ENCODE results near the gene MRTFB. TPM values are rescaled to one million over a fixed set of nuclear protein-coding genes. Genes with fewer than 3 reads are reported as not detected.
A peak's percentile ranks its signal among the peaks of the same experiment; 100 is the strongest.

MRTFB gene
- total and polyA plus RNA-seq, 2 of the 13 experiments (the other 11 are each of a cell fraction or from before 2014, with no cell fraction given) = 11.4 to 14.0 TPM

DNA sequence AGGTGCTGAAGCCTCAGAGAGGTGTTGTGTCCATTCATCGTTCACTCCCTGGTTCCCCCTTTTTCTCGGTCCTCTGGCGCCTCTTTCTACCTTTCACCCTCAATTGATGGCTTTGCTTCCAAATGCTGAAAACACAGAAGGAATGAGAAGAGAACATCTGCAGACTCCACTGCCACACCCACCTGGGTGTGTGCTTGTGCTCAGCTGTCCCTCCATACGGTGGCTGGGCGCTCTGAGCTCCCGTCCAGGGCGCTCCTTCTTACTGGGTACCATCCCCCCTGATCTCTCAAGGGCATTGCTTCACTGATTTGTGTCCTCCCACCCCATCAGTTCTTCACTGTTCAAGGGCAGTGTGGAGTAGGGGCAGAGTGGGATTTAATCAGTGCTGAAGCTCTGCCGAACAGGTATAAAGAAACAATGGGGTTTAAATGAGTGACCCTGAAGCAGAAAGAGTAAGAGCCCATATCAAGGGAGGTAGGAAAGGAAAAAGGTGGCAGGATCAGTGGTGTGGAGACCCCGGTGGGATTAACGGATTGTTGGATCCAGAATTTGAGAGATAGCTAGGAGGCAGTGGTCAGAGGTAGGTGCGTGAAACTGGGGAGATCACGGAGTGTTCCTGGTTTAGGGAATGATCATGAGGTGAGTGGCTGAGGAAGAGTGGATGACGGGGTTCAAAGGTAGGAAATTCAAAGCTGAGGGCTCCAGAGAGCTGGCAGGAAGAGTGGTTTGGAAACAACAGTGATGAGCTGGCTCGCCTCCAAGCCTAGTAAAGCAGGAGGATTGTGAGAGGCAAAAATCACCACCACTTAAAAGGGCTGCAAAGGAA lies 40.8 kb downstream of the MRTFB start (continued):
- TF ChIP-seq, protein P1, sequence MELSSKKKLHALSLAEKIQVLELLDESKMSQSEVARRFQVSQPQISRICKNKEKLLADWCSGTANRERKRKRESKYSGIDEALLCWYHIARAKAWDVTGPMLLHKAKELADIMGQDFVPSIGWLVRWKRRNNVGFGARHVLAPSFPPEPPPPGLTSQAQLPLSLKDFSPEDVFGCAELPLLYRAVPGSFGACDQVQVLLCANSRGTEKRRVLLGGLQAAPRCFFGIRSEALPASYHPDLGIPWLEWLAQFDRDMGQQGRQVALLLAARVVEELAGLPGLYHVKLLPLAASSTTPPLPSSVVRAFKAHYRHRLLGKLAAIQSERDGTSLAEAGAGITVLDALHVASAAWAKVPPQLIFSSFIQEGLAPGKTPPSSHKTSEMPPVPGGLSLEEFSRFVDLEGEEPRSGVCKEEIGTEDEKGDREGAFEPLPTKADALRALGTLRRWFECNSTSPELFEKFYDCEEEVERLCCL (CRISPR knock-in tag; IDR thresholded peaks at IDR 0.05; ENCODE audit: borderline replicate concordance) = no peak
- TF ChIP-seq ZFP1 (CRISPR knock-in tag; IDR thresholded peaks at IDR 0.05) = no peak
- no peak for TF ChIP-seq ATF1 (CRISPR knock-in tag; IDR thresholded peaks at IDR 0.05)
- no peak; the same call in 1 of the 2 replicates for TF ChIP-seq LCORL (IDR thresholded peaks at IDR 0.05)
- TF ChIP-seq LCORL (CRISPR knock-in tag; IDR thresholded peaks at IDR 0.05) = peak; percentile 84
- no peak; the same call in 1 of the 2 replicates for TF ChIP-seq ZMAT3 (CRISPR knock-in tag; conservative IDR thresholded peaks at IDR 0.05)
- TF ChIP-seq ZBTB38 (CRISPR knock-in tag; IDR thresholded peaks at IDR 0.05) = peak; percentile 75
- TF ChIP-seq, protein P2, sequence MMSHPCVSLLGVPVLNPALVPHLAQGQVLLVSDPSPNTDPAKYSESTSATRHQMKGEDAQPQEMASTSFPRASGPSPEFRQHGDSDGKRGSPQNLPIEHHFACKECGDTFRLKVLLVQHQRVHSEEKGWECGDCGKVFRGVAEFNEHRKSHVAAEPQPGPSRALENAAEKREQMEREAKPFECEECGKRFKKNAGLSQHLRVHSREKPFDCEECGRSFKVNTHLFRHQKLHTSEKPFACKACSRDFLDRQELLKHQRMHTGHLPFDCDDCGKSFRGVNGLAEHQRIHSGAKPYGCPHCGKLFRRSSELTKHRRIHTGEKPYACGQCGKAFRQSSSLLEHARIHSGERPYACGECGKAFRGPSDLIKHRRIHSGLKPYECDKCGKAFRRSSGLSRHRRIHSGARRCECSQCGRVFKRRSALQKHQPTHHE (CRISPR knock-in tag; IDR thresholded peaks at IDR 0.05; ENCODE audit: borderline replicate concordance) = no peak
- no peak for TF ChIP-seq MXD4 (CRISPR knock-in tag; IDR thresholded peaks at IDR 0.05)
- TF ChIP-seq, protein P3, sequence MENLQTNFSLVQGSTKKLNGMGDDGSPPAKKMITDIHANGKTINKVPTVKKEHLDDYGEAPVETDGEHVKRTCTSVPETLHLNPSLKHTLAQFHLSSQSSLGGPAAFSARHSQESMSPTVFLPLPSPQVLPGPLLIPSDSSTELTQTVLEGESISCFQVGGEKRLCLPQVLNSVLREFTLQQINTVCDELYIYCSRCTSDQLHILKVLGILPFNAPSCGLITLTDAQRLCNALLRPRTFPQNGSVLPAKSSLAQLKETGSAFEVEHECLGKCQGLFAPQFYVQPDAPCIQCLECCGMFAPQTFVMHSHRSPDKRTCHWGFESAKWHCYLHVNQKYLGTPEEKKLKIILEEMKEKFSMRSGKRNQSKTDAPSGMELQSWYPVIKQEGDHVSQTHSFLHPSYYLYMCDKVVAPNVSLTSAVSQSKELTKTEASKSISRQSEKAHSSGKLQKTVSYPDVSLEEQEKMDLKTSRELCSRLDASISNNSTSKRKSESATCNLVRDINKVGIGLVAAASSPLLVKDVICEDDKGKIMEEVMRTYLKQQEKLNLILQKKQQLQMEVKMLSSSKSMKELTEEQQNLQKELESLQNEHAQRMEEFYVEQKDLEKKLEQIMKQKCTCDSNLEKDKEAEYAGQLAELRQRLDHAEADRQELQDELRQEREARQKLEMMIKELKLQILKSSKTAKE (CRISPR knock-in tag; IDR thresholded peaks at IDR 0.05; ENCODE audit: borderline replicate concordance) = no peak
- no peak for TF ChIP-seq ZNF766 (CRISPR knock-in tag; IDR thresholded peaks at IDR 0.05; ENCODE audit: borderline replicate concordance)
- no peak for TF ChIP-seq POLR2G (IDR thresholded peaks at IDR 0.05; ENCODE audit: low read depth, low read length)
- no peak for TF ChIP-seq ZNF432 (CRISPR knock-in tag; IDR thresholded peaks at IDR 0.05; ENCODE audit: borderline replicate concordance)
- no peak for TF ChIP-seq CHD4 (IDR thresholded peaks at IDR 0.05; ENCODE audit: borderline replicate concordance, low read length)
- TF ChIP-seq SIN3B (IDR thresholded peaks at IDR 0.05; ENCODE audit: low read length) = peak; percentile 45; the same call in 1 of the 2 replicates
- TF ChIP-seq ZNF205 (CRISPR knock-in tag; IDR thresholded peaks at IDR 0.05) = no peak; the same call in 1 of the 2 replicates
- no peak for TF ChIP-seq ZNF557 (CRISPR knock-in tag; IDR thresholded peaks at IDR 0.05)
- TF ChIP-seq, protein P4, sequence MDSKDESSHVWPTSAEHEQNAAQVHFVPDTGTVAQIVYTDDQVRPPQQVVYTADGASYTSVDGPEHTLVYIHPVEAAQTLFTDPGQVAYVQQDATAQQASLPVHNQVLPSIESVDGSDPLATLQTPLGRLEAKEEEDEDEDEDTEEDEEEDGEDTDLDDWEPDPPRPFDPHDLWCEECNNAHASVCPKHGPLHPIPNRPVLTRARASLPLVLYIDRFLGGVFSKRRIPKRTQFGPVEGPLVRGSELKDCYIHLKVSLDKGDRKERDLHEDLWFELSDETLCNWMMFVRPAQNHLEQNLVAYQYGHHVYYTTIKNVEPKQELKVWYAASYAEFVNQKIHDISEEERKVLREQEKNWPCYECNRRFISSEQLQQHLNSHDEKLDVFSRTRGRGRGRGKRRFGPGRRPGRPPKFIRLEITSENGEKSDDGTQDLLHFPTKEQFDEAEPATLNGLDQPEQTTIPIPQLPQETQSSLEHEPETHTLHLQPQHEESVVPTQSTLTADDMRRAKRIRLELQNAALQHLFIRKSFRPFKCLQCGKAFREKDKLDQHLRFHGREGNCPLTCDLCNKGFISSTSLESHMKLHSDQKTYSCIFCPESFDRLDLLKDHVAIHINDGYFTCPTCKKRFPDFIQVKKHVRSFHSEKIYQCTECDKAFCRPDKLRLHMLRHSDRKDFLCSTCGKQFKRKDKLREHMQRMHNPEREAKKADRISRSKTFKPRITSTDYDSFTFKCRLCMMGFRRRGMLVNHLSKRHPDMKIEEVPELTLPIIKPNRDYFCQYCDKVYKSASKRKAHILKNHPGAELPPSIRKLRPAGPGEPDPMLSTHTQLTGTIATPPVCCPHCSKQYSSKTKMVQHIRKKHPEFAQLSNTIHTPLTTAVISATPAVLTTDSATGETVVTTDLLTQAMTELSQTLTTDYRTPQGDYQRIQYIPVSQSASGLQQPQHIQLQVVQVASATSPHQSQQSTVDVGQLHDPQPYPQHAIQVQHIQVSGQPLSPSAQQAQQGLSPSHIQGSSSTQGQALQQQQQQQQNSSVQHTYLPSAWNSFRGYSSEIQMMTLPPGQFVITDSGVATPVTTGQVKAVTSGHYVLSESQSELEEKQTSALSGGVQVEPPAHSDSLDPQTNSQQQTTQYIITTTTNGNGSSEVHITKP (CRISPR knock-in tag; IDR thresholded peaks at IDR 0.05; ENCODE audit: low read depth) = no peak
- peak; percentile 95 for TF ChIP-seq ZNF7 (CRISPR knock-in tag; IDR thresholded peaks at IDR 0.05)

All from HepG2 (cell line).